Trophoblast cell (in vitro differentiated cells and primary cell): Measurements from ENCODE around the gene RNASE8.

Experiments used
- DNase-seq, 2 donors: peaks; one replicate each; pipeline ENCODE4 v3.0.0-alpha.2; 2016
- H2AFZ ChIP-seq: 2 replicates; pipeline ENCODE4 v1.6.1; 2013; ENCODE audit warnings: low read length, moderate library complexity, mild to moderate bottlenecking; ENCODE audit not compliant: insufficient read depth, poor library complexity
- H2AK5ac ChIP-seq: 2 replicates; pipeline ENCODE4 v1.6.1; 2013; ENCODE audit warnings: mild to moderate bottlenecking, low read length
- H2BK120ac ChIP-seq: 2 replicates; pipeline ENCODE4 v1.6.1; 2013; ENCODE audit warnings: low read length, mild to moderate bottlenecking, moderate library complexity; ENCODE audit not compliant: insufficient read depth, poor library complexity
- H2BK12ac ChIP-seq: 2 replicates; pipeline ENCODE4 v1.6.1; 2013; ENCODE audit warnings: mild to moderate bottlenecking, low read length, moderate library complexity
- H2BK5ac ChIP-seq: 2 replicates; pipeline ENCODE4 v1.6.1; 2013; ENCODE audit warnings: low read length, low read depth, moderate library complexity, mild to moderate bottlenecking; ENCODE audit not compliant: poor library complexity
- H3K14ac ChIP-seq: 2 replicates; pipeline ENCODE4 v1.6.1; 2013; ENCODE audit warnings: mild to moderate bottlenecking, low read length
- H3K18ac ChIP-seq: 2 replicates; pipeline ENCODE4 v1.6.1; 2013; ENCODE audit warnings: mild to moderate bottlenecking, low read length
- H3K23ac ChIP-seq: 2 replicates; pipeline ENCODE4 v1.6.1; 2013; ENCODE audit warnings: low read length
- H3K27ac ChIP-seq: 2 replicates; pipeline ENCODE4 v1.5.1; 2013; ENCODE audit warnings: low read depth, mild to moderate bottlenecking, inconsistent platforms, low read length, moderate library complexity
- H3K27me3 ChIP-seq: 2 replicates; pipeline ENCODE4 v1.6.1; 2013; ENCODE audit warnings: inconsistent platforms, mild to moderate bottlenecking, low read length, moderate library complexity; ENCODE audit not compliant: insufficient read depth
- H3K36me3 ChIP-seq, 2 experiments: 1 replicate in 1 of 2; 2 replicates in 1 of 2; pipeline ENCODE4 v1.6.1; 2013; ENCODE audit warnings: low read length in 2 of 2, mild to moderate bottlenecking in 2 of 2, moderate library complexity in 1 of 2; ENCODE audit not compliant: insufficient read depth in 2 of 2, control insufficient read depth in 1 of 2
- H3K4ac ChIP-seq: 2 replicates; pipeline ENCODE4 v1.6.1; 2013; ENCODE audit warnings: low read depth, mild to moderate bottlenecking, low read length, moderate library complexity
- H3K4me1 ChIP-seq, 2 experiments: 1 replicate in 1 of 2; 2 replicates in 1 of 2; pipeline ENCODE4 v1.6.1; 2013; ENCODE audit warnings: low read length in 2 of 2, mild to moderate bottlenecking in 2 of 2, moderate library complexity in 1 of 2; ENCODE audit not compliant: insufficient read depth in 2 of 2, control insufficient read depth in 1 of 2
- H3K4me2 ChIP-seq: 2 replicates; pipeline ENCODE4 v1.6.1; 2013; ENCODE audit warnings: inconsistent platforms, mild to moderate bottlenecking, low read length, moderate library complexity
- H3K4me3 ChIP-seq: 2 replicates; pipeline ENCODE4 v1.5.1; 2013; ENCODE audit warnings: mild to moderate bottlenecking, low read depth, low read length, inconsistent platforms
- H3K79me1 ChIP-seq: one replicate; pipeline ENCODE4 v1.6.1; 2013; ENCODE audit warnings: low read length
- H3K79me2 ChIP-seq: 2 replicates; pipeline ENCODE4 v1.6.1; 2013; ENCODE audit warnings: low read length, mild to moderate bottlenecking; ENCODE audit not compliant: control insufficient read depth, insufficient read depth, poor library complexity
- H3K9ac ChIP-seq: 2 replicates; pipeline ENCODE4 v1.6.1; 2013; ENCODE audit warnings: mild to moderate bottlenecking, low read length
- H3K9me3 ChIP-seq: 2 replicates; pipeline ENCODE4 v1.6.1; 2013; ENCODE audit warnings: low read depth, mild to moderate bottlenecking, control low read depth, inconsistent platforms, low read length; ENCODE audit not compliant: insufficient read depth
- H4K12ac ChIP-seq: 2 replicates; pipeline ENCODE4 v1.6.1; 2013; ENCODE audit warnings: low read depth, mild to moderate bottlenecking, low read length, moderate library complexity
- H4K8ac ChIP-seq: 2 replicates; pipeline ENCODE4 v1.6.1; 2013; ENCODE audit warnings: low read depth, mild to moderate bottlenecking, low read length, moderate library complexity
- H4K91ac ChIP-seq: one replicate; pipeline ENCODE4 v1.6.1; 2013; ENCODE audit warnings: low read depth, mild to moderate bottlenecking, low read length, moderate library complexity
- WGBS: extraction: QIAGEN DNeasy Blood & Tissue Kit; methylation state at CpG from one replicate; pipeline ENCODE4 v1.1.7; 2013; ENCODE audit warnings: missing lambda C conversion rate; ENCODE audit not compliant: insufficient read length, insufficient coverage; ENCODE audit errors: extremely low coverage; 5-methylcytosine and 5-hydroxymethylcytosine counted together

RNASE8 gene

DNA sequence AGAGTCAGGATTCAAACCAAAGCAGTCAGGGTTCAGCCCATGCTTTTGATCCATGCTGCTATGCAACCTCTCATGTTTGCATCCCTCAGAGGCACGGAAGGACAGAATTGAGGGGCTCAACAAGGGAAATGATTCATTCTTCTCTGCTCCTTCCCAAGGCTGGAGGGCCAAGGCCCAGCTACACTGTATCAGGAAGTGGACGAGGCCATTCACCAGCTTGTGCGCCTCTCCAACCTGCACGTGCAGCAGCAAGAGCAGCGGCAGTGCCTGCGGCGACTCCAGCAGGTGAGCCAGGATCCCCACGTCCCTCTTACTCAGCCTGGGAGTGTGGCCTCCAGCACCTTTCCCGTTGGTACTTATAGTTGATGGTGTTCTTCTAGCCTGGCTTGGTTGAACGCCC, 21.1 kb downstream of the RNASE8 start:
- Histone ChIP-seq H2BK12ac (no peak overlapping the region), H3K4ac (no peak overlapping the region), H3K9ac (no peak overlapping the region), H3K36me3 (peaks cover 71 to 88% of the 10 kb centered on the region in 2 experiments), H3K9me3 (no peaks in the 10 kb centered on the region), H2AFZ (no peak overlapping the region), H3K23ac (no peak overlapping the region), H3K14ac (no peak overlapping the region), H3K27me3 (no peaks in the 10 kb centered on the region), H4K12ac (no peak overlapping the region), H2BK120ac (no peak overlapping the region), H3K4me2 (no peak overlapping the region), H4K91ac (no peak overlapping the region), H3K79me1 (no peaks in the 10 kb centered on the region), H3K27ac (no peak overlapping the region), H4K8ac (no peak overlapping the region), H3K4me3 (no peak overlapping the region), H3K4me1 (no peaks in the 10 kb centered on the region), H2BK5ac (no peak overlapping the region), H3K79me2 (no peaks in the 10 kb centered on the region), H2AK5ac (no peak overlapping the region), H3K18ac (no peak overlapping the region)
- no peak for DNase-seq
- no CpG with 5 or more reads among the region's 10 CpGs for WGBS

- no peak overlapping the region for H4K91ac ChIP-seq
- no peak overlapping the region for H3K4ac ChIP-seq
- H2AK5ac ChIP-seq = no peak overlapping the region
- no peak for DNase-seq
- H3K4me1 ChIP-seq = no peaks in the 10 kb centered on the region
- no peak overlapping the region for H2AFZ ChIP-seq
- H3K27ac ChIP-seq = no peak overlapping the region
- H3K23ac ChIP-seq = no peak overlapping the region
- no peak overlapping the region for H4K8ac ChIP-seq
- H3K79me2 ChIP-seq = no peaks in the 10 kb centered on the region
- H4K12ac ChIP-seq = no peak overlapping the region
- no peaks in the 10 kb centered on the region for H3K79me1 ChIP-seq
- no peak overlapping the region for H3K4me2 ChIP-seq
- no CpG with 5 or more reads among the region's 30 CpGs for WGBS
- no peak overlapping the region for H2BK5ac ChIP-seq
- H2BK120ac ChIP-seq = no peak overlapping the region
- no peaks in the 10 kb centered on the region for H3K27me3 ChIP-seq
- no peak overlapping the region for H2BK12ac ChIP-seq
- no peaks in the 10 kb centered on the region for H3K9me3 ChIP-seq
- H3K9ac ChIP-seq = no peak overlapping the region
- peaks cover 57 to 84% of the 10 kb centered on the region in 2 experiments for H3K36me3 ChIP-seq
- no peak overlapping the region for H3K14ac ChIP-seq
- no peak overlapping the region for H3K4me3 ChIP-seq
- no peak overlapping the region for H3K18ac ChIP-seq
These were observed 24.0 kb downstream of the RNASE8 start for GRCh38 chr14:21081521-21082142.

DNA sequence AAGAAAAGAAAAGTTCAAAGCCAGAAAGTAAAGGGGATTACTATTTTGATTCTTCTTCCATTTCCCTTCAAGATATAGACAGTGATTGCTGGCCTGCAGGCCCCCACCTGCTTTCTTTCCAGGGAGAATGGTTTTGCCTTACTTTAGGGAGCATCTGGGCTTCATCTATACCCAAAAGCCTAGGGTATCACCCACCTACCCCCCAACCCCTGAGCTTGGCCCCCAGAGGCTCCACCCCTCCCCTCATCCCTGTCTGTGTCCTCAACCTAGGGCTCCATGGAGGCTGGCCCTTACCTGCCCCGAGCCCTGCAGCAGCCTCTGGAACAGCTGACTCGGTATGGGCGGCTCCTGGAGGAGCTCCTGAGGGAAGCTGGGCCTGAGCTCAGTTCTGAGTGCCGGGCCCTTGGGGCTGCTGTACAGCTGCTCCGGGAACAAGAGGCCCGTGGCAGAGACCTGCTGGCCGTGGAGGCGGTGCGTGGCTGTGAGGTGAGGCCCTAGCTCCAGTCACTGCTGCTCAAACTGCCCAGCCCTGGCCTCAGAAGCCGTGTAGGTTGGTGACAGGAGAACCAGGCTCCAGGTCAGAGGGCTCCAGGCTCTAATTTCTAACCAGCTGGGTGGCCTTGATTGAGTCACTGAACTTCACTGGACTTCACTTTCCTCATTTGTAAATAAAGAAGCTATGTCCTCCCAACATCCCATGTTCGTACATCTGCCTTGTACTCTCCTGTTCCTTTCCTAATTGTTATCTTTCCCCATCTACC, 26.1 kb downstream of the RNASE8 start:
- Histone ChIP-seq H3K36me3 (peaks cover 56 to 88% of the 10 kb centered on the region in 2 experiments), H2AFZ (no peak overlapping the region), H2BK5ac (no peak overlapping the region), H3K4me3 (no peak overlapping the region), H3K9ac (no peak overlapping the region), H2AK5ac (no peak overlapping the region), H4K8ac (no peak overlapping the region), H3K27ac (no peak overlapping the region), H3K27me3 (no peaks in the 10 kb centered on the region), H3K4me2 (no peak overlapping the region), H3K4me1 (no peaks in the 10 kb centered on the region), H2BK120ac (no peak overlapping the region), H3K4ac (no peak overlapping the region), H3K18ac (no peak overlapping the region), H3K23ac (no peak overlapping the region), H2BK12ac (no peak overlapping the region), H4K12ac (no peak overlapping the region), H4K91ac (no peak overlapping the region), H3K79me1 (no peaks in the 10 kb centered on the region), H3K14ac (no peak overlapping the region), H3K9me3 (no peaks in the 10 kb centered on the region), H3K79me2 (no peaks in the 10 kb centered on the region)
- no CpG with 5 or more reads among the region's 11 CpGs for WGBS
- no peak for DNase-seq

GRCh38 chr14:21084396-21084795, 26.8 kb downstream of the RNASE8 start:
- no CpG with 5 or more reads among the region's 2 CpGs for WGBS

More at GRCh38 chr14:21084396-21084795, 26.8 kb downstream of the RNASE8 start:
- Histone ChIP-seq H3K27ac (no peak overlapping the region), H2BK5ac (no peak overlapping the region), H3K4me2 (no peak overlapping the region), H2BK12ac (no peak overlapping the region), H3K9me3 (no peaks in the 10 kb centered on the region), H3K4me3 (no peak overlapping the region), H3K9ac (no peak overlapping the region), H4K91ac (no peak overlapping the region), H4K12ac (no peak overlapping the region), H2AK5ac (no peak overlapping the region), H3K23ac (no peak overlapping the region), H4K8ac (no peak overlapping the region), H3K79me2 (no peaks in the 10 kb centered on the region), H3K4ac (no peak overlapping the region), H2AFZ (no peak overlapping the region), H3K79me1 (no peaks in the 10 kb centered on the region), H3K4me1 (no peaks in the 10 kb centered on the region), H2BK120ac (no peak overlapping the region), H3K14ac (no peak overlapping the region), H3K18ac (no peak overlapping the region), H3K27me3 (no peaks in the 10 kb centered on the region), H3K36me3 (peaks cover 58 to 88% of the 10 kb centered on the region in 2 experiments)
- no peak for DNase-seq
